Ovary (tissue), 9 donors: Measurements from ENCODE around the gene EHMT1. TPM values are rescaled to one million over a fixed set of nuclear protein-coding genes. Genes with fewer than 3 reads are reported as not detected.

ENCODE experiments used
- DNase-seq, 5 donors: peaks; one replicate each; pipeline ENCODE4 v3.0.0-alpha.2; 2019 to 2020
- H3K27ac ChIP-seq, 2 donors: fragments of 200-600 bp; one replicate each; pipeline versions ENCODE4 v1.5.1 to v1.8.0; 2019 to 2022
- H3K27me3 ChIP-seq: fragments of 200-600 bp; one replicate; pipeline ENCODE4 v1.8.0; 2022
- H3K36me3 ChIP-seq: fragments of 200-600 bp; sonication (generic); one replicate; pipeline ENCODE4 v1.5.1; 2019
- H3K4me1 ChIP-seq: one replicate; pipeline ENCODE4 v1.8.1; 2013; ENCODE audit warnings: mild to moderate bottlenecking, moderate library complexity; ENCODE audit not compliant: insufficient read depth
- H3K4me3 ChIP-seq: fragments of 200-600 bp; sonication (generic); one replicate; pipeline ENCODE4 v1.5.1; 2017
- H3K9me3 ChIP-seq, 2 donors: fragments of 200-600 bp in 1 of 2; sonication (generic) in 1 of 2; one replicate each; pipeline versions ENCODE4 v1.5.1 to v1.8.1; 2013 to 2019; ENCODE audit warnings: mild to moderate bottlenecking in 1 of 2, moderate library complexity in 1 of 2
- EP300 ChIP-seq: sonication (generic); formaldehyde crosslinking; IDR thresholded peaks from one replicate; pipeline ENCODE4 v1.6.1; 2017; ENCODE audit warnings: antibody characterized with exemption
- POLR2A ChIP-seq: fragments of 450-650 bp; IDR thresholded peaks from one replicate; pipeline ENCODE4 v1.6.1; 2017; ENCODE audit warnings: antibody characterized with exemption, mild to moderate bottlenecking, moderate library complexity
- WGBS, 3 donors: extraction: QIAGEN DNeasy Blood & Tissue Kit in 1 of 3; methylation state at CpG; one replicate each; pipeline versions ENCODE4 v1.1.5 to v1.1.7; 2013 to 2017; 5-methylcytosine and 5-hydroxymethylcytosine counted together
- intact Hi-C, 4 donors: fragments of 100-400 bp; cut with DNase I; formaldehyde crosslinking; loops; one replicate each; pipeline versions ENCODE4 v1.11.0 to v1.15.1; 2022 to 2023
- polyA plus RNA-seq, 2 donors: library from polyadenylated mRNA; stranded (reverse); fragments of 200-250 nt in 1 of 2; fragments of 350-450 nt in 1 of 2; fragmentation: Illumina TruSeq in 1 of 2; extraction: RNeasy Lipid Tissue Mini Kit (QIAGEN cat#74804) in 1 of 2; gene quantifications; one replicate each; pipeline ENCODE4 v1.2.3, GENCODE V29; 2013 to 2014
- total RNA-seq, 7 donors: library from RNA; depleted of rRNA in 2 of 7; stranded (reverse); fragments of >200 nt in 2 of 7; fragmentation: NEBNext Ultra II Directional in 3 of 7; extraction: Animal tissue kit (Norgen Biotek cat#: 25700) in 3 of 7; gene quantifications; one replicate each; pipeline versions ENCODE4 v1.1.0 to v1.2.4, GENCODE V29; 2016 to 2023
- TF ChIP-seq, protein P1 (sequence below), 3 donors: fragments of 450-650 bp in 2 of 3; fragments of 200-600 bp in 1 of 3; IDR thresholded peaks; one replicate each; pipeline versions ENCODE4 v1.5.1 to v1.8.0; 2016 to 2022; ENCODE audit warnings: antibody characterized with exemption in 3 of 3, mild to moderate bottlenecking in 1 of 3
- donor health status: DM: no; HTN: no; CAD: no; lungs with moderate emphysema.
- donor health status: DM: no; HTN: no; CAD: no.
- donor health status: Bipolar disorder and iron deficiency.
- donor health status: DM: yes; HTN: yes; CAD: no.
- donor health status: DM: no; HTN: no; CAD: no.
- donor health status: DM: yes; HTN: yes; CAD: no.

EHMT1 gene
- total and polyA plus RNA-seq, 9 donors: 40.8 to 98.5 (median 77.9) TPM

GRCh38 chr9:137828527-137829259, 209.9 kb downstream of the EHMT1 start:
- H3K36me3 ChIP-seq: no peaks in the 10 kb centered on the region
- TF ChIP-seq, protein P1, sequence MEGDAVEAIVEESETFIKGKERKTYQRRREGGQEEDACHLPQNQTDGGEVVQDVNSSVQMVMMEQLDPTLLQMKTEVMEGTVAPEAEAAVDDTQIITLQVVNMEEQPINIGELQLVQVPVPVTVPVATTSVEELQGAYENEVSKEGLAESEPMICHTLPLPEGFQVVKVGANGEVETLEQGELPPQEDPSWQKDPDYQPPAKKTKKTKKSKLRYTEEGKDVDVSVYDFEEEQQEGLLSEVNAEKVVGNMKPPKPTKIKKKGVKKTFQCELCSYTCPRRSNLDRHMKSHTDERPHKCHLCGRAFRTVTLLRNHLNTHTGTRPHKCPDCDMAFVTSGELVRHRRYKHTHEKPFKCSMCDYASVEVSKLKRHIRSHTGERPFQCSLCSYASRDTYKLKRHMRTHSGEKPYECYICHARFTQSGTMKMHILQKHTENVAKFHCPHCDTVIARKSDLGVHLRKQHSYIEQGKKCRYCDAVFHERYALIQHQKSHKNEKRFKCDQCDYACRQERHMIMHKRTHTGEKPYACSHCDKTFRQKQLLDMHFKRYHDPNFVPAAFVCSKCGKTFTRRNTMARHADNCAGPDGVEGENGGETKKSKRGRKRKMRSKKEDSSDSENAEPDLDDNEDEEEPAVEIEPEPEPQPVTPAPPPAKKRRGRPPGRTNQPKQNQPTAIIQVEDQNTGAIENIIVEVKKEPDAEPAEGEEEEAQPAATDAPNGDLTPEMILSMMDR (IDR thresholded peaks at IDR 0.05): no peak
- TF ChIP-seq POLR2A (no peak), EP300 (no peak)
- H3K27me3 ChIP-seq: no peaks in the 10 kb centered on the region
- no peaks in the 10 kb centered on the region for H3K4me1 ChIP-seq
- intact Hi-C loops: no loop called here
- WGBS, 3 donors: 74 to 82% (median 82%) methylated on average over 21 of the region's 21 CpGs
- DNase-seq: no peak
- no peak overlapping the region for H3K27ac ChIP-seq
- no peak overlapping the region for H3K4me3 ChIP-seq
- H3K9me3 ChIP-seq: peaks cover 0 to 3% of the 10 kb centered on the region in 2 donors

GRCh38 chr9:137829260-137829996, 210.6 kb downstream of the EHMT1 start:
- WGBS, 3 donors: 88 to 92% (median 92%) methylated on average over 14 of the region's 14 CpGs
- Histone ChIP-seq H3K4me1 (no peaks in the 10 kb centered on the region), H3K36me3 (no peaks in the 10 kb centered on the region), H3K4me3 (no peak overlapping the region), H3K27ac (no peak overlapping the region), H3K27me3 (no peaks in the 10 kb centered on the region), H3K9me3 (peaks cover 0 to 3% of the 10 kb centered on the region in 2 donors)
- intact Hi-C loops: no loop called here
- no peak for DNase-seq
- TF ChIP-seq EP300 (no peak), POLR2A (no peak)
- TF ChIP-seq, protein P1 (IDR thresholded peaks at IDR 0.05): no peak

- Histone ChIP-seq H3K4me3 (no peak overlapping the region), H3K27ac (no peak overlapping the region), H3K36me3 (no peaks in the 10 kb centered on the region), H3K9me3 (no peaks in the 10 kb centered on the region), H3K27me3 (no peaks in the 10 kb centered on the region), H3K4me1 (no peaks in the 10 kb centered on the region)
- DNase-seq: no peak
- 91 to 95% (median 91%) methylated on average over 20 of the region's 20 CpGs for WGBS, 3 donors
- TF ChIP-seq EP300 (no peak), POLR2A (no peak)
- TF ChIP-seq, protein P1 (IDR thresholded peaks at IDR 0.05): no peak
- intact Hi-C loops: no loop called here
These were observed 213.4 kb downstream of the EHMT1 start for GRCh38 chr9:137832191-137832700.

DNA sequence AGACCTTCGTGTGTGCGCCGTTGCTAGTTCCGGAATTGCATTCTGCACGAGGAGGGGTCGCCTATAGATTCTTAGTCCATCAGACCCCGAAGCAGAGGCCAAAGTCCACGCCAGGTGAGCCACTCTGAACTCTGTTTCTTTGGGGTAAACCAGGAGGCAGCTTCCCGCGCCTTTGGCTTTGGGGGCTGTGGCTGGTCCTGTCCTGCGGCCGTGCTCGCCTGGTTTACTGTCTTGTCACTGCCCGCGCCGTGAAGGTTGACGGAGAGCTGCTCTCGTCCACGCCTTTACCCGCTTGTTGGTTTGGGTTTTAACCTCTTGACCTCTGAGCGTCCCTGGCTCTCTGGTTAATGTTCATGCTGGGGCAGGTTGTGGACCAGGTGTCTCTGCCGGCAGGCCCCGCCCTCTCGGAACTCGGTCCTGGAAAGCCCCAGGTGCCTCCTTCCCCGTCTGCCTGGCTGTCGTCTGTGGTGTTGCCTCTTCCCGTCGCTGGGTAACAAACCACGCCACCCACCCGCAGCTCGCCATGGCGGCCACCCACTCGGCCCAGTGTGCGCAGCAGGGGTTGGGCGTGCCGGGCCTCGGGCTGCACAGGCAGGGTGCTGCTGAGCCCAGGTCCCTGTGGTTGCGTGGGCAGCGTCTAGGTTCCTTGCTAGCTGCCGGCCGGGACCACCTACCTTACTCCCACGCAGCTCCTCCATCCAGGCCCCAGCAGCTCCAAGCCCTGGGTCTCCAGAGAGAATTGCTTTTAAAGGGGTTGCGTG, 214.2 kb downstream of the EHMT1 start:
- DNase-seq: no peak
- WGBS, 3 donors: 94 to 95% (median 94%) methylated on average over 44 of the region's 44 CpGs
- H3K36me3 ChIP-seq: no peaks in the 10 kb centered on the region
- no peaks in the 10 kb centered on the region for H3K4me1 ChIP-seq
- intact Hi-C loops: no loop called here
- H3K9me3 ChIP-seq: no peaks in the 10 kb centered on the region
- H3K27me3 ChIP-seq: no peaks in the 10 kb centered on the region
- TF ChIP-seq EP300 (no peak), POLR2A (no peak)
- TF ChIP-seq, protein P1 (IDR thresholded peaks at IDR 0.05): no peak
- no peak overlapping the region for H3K27ac ChIP-seq
- no peak overlapping the region for H3K4me3 ChIP-seq
